Uterus (tissue), 4 donors: ENCODE results near the gene DENND2A. TPM values are rescaled to one million over a fixed set of nuclear protein-coding genes. Genes with fewer than 3 reads are reported as not detected.

Source experiments
- DNase-seq, 2 donors: peaks; one replicate each; pipeline ENCODE4 v3.0.0-alpha.2; 2019 to 2020
- H3K27ac ChIP-seq, 2 donors: fragments of 200-600 bp; sonication (generic); 1 replicate in 1 of 2; 2 replicates in 1 of 2; pipeline ENCODE4 v1.5.1; 2016 to 2018
- H3K27me3 ChIP-seq, 2 donors: fragments of 200-600 bp; sonication (generic); one replicate each; pipeline ENCODE4 v1.5.1; 2018 to 2019; ENCODE audit warnings: control low read depth in 1 of 2
- H3K36me3 ChIP-seq, 2 donors: fragments of 200-600 bp; sonication (generic); one replicate each; pipeline ENCODE4 v1.5.1; 2019; ENCODE audit warnings: control low read depth in 1 of 2
- H3K4me1 ChIP-seq, 2 donors: fragments of 200-600 bp; sonication (generic); one replicate each; pipeline ENCODE4 v1.5.1; 2018 to 2019; ENCODE audit warnings: control low read depth in 1 of 2
- H3K4me3 ChIP-seq, 2 donors: fragments of 200-600 bp; sonication (generic); 1 replicate in 1 of 2; 2 replicates in 1 of 2; pipeline ENCODE4 v1.5.1; 2018 to 2019; ENCODE audit warnings: mild to moderate bottlenecking in 1 of 2
- H3K9me3 ChIP-seq, 2 donors: fragments of 200-600 bp; sonication (generic); one replicate each; pipeline ENCODE4 v1.5.1; 2019; ENCODE audit warnings: control low read depth in 1 of 2
- POLR2A ChIP-seq, 2 donors: fragments of 450-650 bp; IDR thresholded peaks; one replicate each; pipeline ENCODE4 v1.6.1; 2016; ENCODE audit warnings: antibody characterized with exemption in 2 of 2, mild to moderate bottlenecking in 1 of 2, moderate library complexity in 1 of 2
- intact Hi-C: fragments of 100-400 bp; cut with DNase I; formaldehyde crosslinking; loops from one replicate; pipeline ENCODE4 v1.15.1; 2023; ENCODE audit warnings: low total_unique reads
- total RNA-seq, 4 donors: library from RNA; depleted of rRNA in 3 of 4; stranded (reverse); fragments of >200 nt in 3 of 4; gene quantifications; one replicate each; pipeline versions ENCODE4 v1.1.0 to v1.2.4, GENCODE V29; 2014 to 2023
- TF ChIP-seq, protein P1 (sequence below), 4 experiments: fragments of 200-600 bp in 2 of 4; fragments of 450-650 bp in 2 of 4; sonication (generic) in 2 of 4; IDR thresholded peaks; one replicate each; pipeline ENCODE4 v1.5.1; 2016 to 2019; ENCODE audit warnings: antibody characterized with exemption in 4 of 4, mild to moderate bottlenecking in 2 of 4, moderate library complexity in 1 of 4
- donor health status: DM: yes; HTN: yes; CAD: no.

DENND2A gene
- total RNA-seq, 4 donors from 2014 or later: 9.1 to 84.8 (median 35.5) TPM

DNA sequence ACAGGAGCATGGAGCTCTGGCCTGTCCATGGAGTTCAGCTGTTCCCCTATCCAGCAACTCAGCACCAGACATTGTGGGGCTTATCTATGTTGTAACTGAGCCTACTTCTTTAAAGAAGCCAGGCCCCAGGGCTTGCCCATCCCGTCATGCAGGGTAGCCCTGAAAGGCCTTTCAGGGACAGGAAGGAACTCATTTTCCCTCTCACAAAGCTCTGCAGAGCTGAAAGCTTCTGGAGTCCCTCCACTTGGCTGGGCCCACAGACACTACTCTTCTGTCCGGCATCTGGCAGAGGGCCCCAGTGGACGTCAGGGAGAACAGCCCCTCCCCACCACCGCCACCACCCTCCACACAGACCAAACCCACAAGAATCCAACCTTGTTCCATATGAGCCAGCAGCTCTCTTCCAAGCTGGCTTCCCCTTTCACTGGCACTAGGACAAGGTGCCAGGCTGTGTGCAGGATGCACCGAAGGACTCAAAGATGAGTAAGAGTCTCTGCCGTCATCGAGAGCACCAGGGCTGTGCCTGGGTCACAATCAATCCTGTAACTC is 33.1 kb downstream of the DENND2A start:
- no peaks in the 10 kb centered on the region for H3K27me3 ChIP-seq
- H3K4me1 ChIP-seq: peaks cover 0 to 12% of the 10 kb centered on the region in 2 donors
- H3K27ac ChIP-seq: peak overlapping the region; percentile 61 to 63
- TF ChIP-seq, protein P1, sequence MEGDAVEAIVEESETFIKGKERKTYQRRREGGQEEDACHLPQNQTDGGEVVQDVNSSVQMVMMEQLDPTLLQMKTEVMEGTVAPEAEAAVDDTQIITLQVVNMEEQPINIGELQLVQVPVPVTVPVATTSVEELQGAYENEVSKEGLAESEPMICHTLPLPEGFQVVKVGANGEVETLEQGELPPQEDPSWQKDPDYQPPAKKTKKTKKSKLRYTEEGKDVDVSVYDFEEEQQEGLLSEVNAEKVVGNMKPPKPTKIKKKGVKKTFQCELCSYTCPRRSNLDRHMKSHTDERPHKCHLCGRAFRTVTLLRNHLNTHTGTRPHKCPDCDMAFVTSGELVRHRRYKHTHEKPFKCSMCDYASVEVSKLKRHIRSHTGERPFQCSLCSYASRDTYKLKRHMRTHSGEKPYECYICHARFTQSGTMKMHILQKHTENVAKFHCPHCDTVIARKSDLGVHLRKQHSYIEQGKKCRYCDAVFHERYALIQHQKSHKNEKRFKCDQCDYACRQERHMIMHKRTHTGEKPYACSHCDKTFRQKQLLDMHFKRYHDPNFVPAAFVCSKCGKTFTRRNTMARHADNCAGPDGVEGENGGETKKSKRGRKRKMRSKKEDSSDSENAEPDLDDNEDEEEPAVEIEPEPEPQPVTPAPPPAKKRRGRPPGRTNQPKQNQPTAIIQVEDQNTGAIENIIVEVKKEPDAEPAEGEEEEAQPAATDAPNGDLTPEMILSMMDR (IDR thresholded peaks at IDR 0.05): no peak
- no peak for TF ChIP-seq POLR2A (IDR thresholded peaks at IDR 0.05)
- intact Hi-C loops: no loop called here
- peak; percentile 75 to 88 for DNase-seq
- no peaks in the 10 kb centered on the region for H3K36me3 ChIP-seq
- no peaks in the 10 kb centered on the region for H3K9me3 ChIP-seq
- no peak overlapping the region for H3K4me3 ChIP-seq

DNA sequence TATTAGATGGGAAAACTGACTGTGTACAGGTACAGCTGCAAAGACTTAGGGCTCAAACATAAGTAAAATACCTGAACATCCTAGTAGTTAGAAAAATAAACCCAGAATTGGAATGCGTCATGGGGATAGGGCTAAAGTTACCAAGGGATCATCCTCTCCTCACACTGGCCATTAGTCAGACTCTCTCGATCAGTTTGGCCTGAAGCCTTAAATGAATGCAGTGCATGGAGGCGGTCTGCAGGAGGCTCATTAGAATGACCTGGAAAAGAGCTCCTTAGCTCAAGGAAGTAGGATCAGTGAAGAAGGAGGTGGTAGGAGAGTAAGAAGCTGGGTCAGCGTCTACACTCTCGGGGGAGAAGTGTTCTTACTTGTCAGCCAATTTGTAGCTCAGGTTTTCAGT is 35.3 kb downstream of the DENND2A start:
- no peaks in the 10 kb centered on the region for H3K36me3 ChIP-seq
- no peak for DNase-seq
- H3K4me3 ChIP-seq: no peak overlapping the region
- H3K27ac ChIP-seq: no peak overlapping the region
- intact Hi-C loops: no loop called here
- peaks cover 0 to 12% of the 10 kb centered on the region in 2 donors for H3K4me1 ChIP-seq
- TF ChIP-seq, protein P1 (IDR thresholded peaks at IDR 0.05): no peak
- TF ChIP-seq POLR2A (IDR thresholded peaks at IDR 0.05): no peak
- H3K9me3 ChIP-seq: no peaks in the 10 kb centered on the region
- H3K27me3 ChIP-seq: no peaks in the 10 kb centered on the region

DNA sequence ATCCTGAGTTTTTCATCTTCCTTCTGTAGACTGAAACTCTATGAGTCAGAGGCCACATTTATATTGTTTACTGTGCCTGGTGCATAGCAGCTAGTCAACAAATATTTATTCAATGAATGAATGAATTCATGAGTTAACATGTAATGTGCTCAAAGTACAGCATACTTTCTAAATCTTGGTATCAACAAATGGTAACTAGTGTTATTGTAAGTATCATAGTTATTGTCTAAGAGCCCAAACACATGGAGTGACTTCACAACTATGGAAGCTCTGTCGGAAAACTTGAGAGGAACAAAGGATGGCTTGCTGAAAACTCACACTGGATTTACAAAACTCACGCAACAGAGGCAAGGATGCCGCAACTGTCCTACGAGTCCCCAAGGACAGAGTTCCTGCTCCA is 35.9 kb downstream of the DENND2A start:
- no peak for TF ChIP-seq POLR2A (IDR thresholded peaks at IDR 0.05)
- no peak for DNase-seq
- H3K4me3 ChIP-seq: no peak overlapping the region
- no peak overlapping the region for H3K27ac ChIP-seq
- peaks cover 0 to 12% of the 10 kb centered on the region in 2 donors for H3K4me1 ChIP-seq
- intact Hi-C loops: no loop called here
- no peaks in the 10 kb centered on the region for H3K9me3 ChIP-seq
- H3K27me3 ChIP-seq: no peaks in the 10 kb centered on the region
- no peaks in the 10 kb centered on the region for H3K36me3 ChIP-seq

DNA sequence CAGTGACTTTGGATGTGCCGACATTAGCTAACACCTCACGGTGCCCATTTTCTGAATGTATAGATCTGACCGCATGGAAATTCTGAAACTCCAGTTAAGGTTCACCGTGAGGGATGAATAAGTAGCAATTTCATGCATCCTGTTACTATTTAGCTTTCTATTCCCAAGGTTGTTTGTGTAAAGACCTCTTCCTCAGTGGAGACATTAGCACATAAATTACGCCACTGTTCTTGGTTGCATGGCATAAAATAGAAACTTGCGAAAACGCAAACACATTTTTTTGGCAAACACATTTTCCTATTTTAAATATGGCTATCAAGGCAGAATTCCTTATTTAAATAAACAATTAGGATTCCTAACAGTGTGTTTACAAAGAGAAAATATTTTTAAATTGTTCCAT is 36.5 kb downstream of the DENND2A start:
- Histone ChIP-seq H3K36me3 (no peaks in the 10 kb centered on the region), H3K27ac (peak overlapping the region in 1 of 2 donors; percentile 1), H3K27me3 (no peaks in the 10 kb centered on the region), H3K9me3 (no peaks in the 10 kb centered on the region), H3K4me3 (no peak overlapping the region), H3K4me1 (peaks cover 0 to 10% of the 10 kb centered on the region in 2 donors)
- intact Hi-C loops: no loop called here
- TF ChIP-seq, protein P1 (IDR thresholded peaks at IDR 0.05): no peak
- no peak for TF ChIP-seq POLR2A (IDR thresholded peaks at IDR 0.05)
- DNase-seq: no peak

DNA sequence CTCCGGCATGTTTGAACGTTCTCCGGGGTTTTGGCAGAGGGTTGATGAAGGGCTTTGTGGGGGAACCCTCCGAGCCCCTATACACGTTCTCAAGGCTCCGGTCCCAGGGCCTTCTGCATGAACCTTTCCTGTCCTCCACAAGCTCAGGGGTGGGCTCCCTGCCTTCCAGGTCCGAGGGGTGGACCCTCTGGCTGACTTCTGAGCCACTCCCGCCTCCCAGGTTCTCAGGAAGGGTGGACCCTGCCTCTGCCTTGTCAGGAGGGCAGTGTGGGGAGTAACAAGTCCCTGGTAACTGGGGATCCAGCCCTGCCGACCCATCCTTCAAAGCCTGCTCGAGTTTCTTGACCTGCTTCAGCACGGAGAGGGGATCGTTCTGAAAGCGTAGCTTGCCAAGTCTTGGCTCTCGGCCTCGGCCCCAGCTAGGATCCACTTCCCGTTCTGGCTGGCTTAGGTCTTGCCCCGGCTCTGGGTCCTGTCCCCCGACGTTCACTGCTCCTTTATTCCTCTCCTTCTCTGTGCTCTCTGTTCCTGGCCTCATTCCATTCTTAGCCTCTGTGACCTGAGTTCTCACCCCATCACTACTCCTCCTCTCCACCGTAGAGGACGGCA is 38.9 kb downstream of the DENND2A start:
- H3K4me1 ChIP-seq: no peaks in the 10 kb centered on the region
- H3K36me3 ChIP-seq: no peaks in the 10 kb centered on the region
- H3K27me3 ChIP-seq: no peaks in the 10 kb centered on the region
- intact Hi-C loops: no loop called here
- no peaks in the 10 kb centered on the region for H3K9me3 ChIP-seq
- TF ChIP-seq, protein P1 (IDR thresholded peaks at IDR 0.05): no peak
- no peak for TF ChIP-seq POLR2A (IDR thresholded peaks at IDR 0.05)
- H3K4me3 ChIP-seq: no peak overlapping the region
- DNase-seq: peak in 1 of 2 donors; percentile 32
- peak overlapping the region; percentile 55 to 59 for H3K27ac ChIP-seq
